ENCODE measurements around the gene ARID5B. TPM values are rescaled to one million over a fixed set of nuclear protein-coding genes. Genes with fewer than 3 reads are reported as not detected.

ARID5B gene
- total RNA-seq, 1 experiment from 2014 or later, result 0.04 TPM

DNA sequence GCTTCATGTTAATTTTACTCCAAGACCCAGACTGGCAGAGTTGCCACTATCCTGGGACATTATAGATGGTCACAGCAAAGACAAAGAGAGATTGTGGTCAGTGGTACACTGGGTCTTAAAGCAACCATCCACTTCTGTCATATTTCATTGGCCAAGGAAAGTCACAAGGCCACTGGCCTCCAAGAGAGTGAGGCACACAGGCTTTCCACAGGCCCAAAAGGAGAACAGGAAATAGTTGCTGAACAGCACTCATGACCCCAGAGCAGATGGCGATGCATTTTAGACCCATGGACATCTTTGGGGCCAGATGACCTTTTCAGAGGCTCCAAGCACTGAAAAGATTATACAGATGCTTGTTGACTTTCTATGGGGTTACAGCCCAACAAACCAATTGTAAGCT is 97.4 kb downstream of the ARID5B start:
- no peak overlapping the region for H2BK5ac ChIP-seq (ENCODE audit: insufficient read length, low read length)
- no peak overlapping the region for H3K56ac ChIP-seq (ENCODE audit: insufficient read length, low read depth, low read length)
- no peak overlapping the region for H3K14ac ChIP-seq (ENCODE audit: insufficient read depth, low read length)
- H4K20me1 ChIP-seq (ENCODE audit: control insufficient read depth, insufficient read depth, insufficient read length), result no peaks in the 10 kb centered on the region
- H3K4me1 ChIP-seq (ENCODE audit: insufficient read depth, low read length), result no peaks in the 10 kb centered on the region; the same call in 1 of the 2 replicates
- Mint-ChIP-seq H3K27me3 (ENCODE audit: low read depth) (peaks cover 2% of the 10 kb centered on the region), H3K4me1 (peaks cover 7 to 11% of the 10 kb centered on the region in 2 experiments), H3K4me3 (no peak overlapping the region), H3K27ac (no peak overlapping the region), H3K36me3 (ENCODE audit: insufficient read depth in 1 of 3, low read depth in 3 of 3) (no peaks in the 10 kb centered on the region), H3K9me3 (no peaks in the 10 kb centered on the region)
- no peak overlapping the region for H2BK15ac ChIP-seq (ENCODE audit: low read depth, low read length)
- no peak overlapping the region for H2BK120ac ChIP-seq (ENCODE audit: low read depth, low read length, poor library complexity, severe bottlenecking)
- H3K4ac ChIP-seq (ENCODE audit: low read depth, low read length), result no peak overlapping the region
- H3K9me3 ChIP-seq (ENCODE audit: control insufficient read depth, low read depth, low read length), result no peaks in the 10 kb centered on the region
- no peak overlapping the region for H3K27ac ChIP-seq (ENCODE audit: insufficient read length, low read depth, low read length)
- H2BK20ac ChIP-seq (ENCODE audit: low read depth, low read length, poor library complexity, severe bottlenecking), result no peak overlapping the region
- WGBS (ENCODE audit: extremely low coverage, insufficient read length, low lambda C conversion rate), result no CpG with 5 or more reads among the region's 1 CpG
- H3T11ph ChIP-seq (ENCODE audit: low read length), result no peak overlapping the region
- H3K23me2 ChIP-seq (ENCODE audit: insufficient read length, low read depth, low read length, poor library complexity, severe bottlenecking), result no peaks in the 10 kb centered on the region
- no peaks in the 10 kb centered on the region for H3K79me1 ChIP-seq (ENCODE audit: insufficient read depth, low read depth, low read length, poor library complexity, severe bottlenecking)
- no peak overlapping the region for H3K9ac ChIP-seq (ENCODE audit: extremely low read depth, insufficient read length, low read length)
- no peak overlapping the region for H4K8ac ChIP-seq (replicated peaks; ENCODE audit: insufficient read length, low read depth, low read length)
- no peaks in the 10 kb centered on the region for H3K79me2 ChIP-seq (ENCODE audit: insufficient read depth, low read length)
- H3K4me2 ChIP-seq (ENCODE audit: insufficient read depth, insufficient read length, low read length), result no peak overlapping the region
- H2AFZ ChIP-seq (ENCODE audit: low read length), result no peak overlapping the region
- no peak for DNase-seq
- no peak overlapping the region for H4K5ac ChIP-seq (ENCODE audit: insufficient read length, low read depth, low read length)
- no peak overlapping the region for H3K18ac ChIP-seq (ENCODE audit: insufficient read length, low read depth, low read length)
- no peak overlapping the region for H4K91ac ChIP-seq (ENCODE audit: insufficient read length, low read depth, low read length)
- no peak overlapping the region for H2BK12ac ChIP-seq (ENCODE audit: insufficient read length, low read depth, low read length)
- TF ChIP-seq, protein P1, sequence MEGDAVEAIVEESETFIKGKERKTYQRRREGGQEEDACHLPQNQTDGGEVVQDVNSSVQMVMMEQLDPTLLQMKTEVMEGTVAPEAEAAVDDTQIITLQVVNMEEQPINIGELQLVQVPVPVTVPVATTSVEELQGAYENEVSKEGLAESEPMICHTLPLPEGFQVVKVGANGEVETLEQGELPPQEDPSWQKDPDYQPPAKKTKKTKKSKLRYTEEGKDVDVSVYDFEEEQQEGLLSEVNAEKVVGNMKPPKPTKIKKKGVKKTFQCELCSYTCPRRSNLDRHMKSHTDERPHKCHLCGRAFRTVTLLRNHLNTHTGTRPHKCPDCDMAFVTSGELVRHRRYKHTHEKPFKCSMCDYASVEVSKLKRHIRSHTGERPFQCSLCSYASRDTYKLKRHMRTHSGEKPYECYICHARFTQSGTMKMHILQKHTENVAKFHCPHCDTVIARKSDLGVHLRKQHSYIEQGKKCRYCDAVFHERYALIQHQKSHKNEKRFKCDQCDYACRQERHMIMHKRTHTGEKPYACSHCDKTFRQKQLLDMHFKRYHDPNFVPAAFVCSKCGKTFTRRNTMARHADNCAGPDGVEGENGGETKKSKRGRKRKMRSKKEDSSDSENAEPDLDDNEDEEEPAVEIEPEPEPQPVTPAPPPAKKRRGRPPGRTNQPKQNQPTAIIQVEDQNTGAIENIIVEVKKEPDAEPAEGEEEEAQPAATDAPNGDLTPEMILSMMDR (conservative IDR thresholded peaks at IDR 0.05), result no peak
- H2AK5ac ChIP-seq (ENCODE audit: insufficient read length, low read length), result no peak overlapping the region
- no peak overlapping the region for H3K23ac ChIP-seq (ENCODE audit: insufficient read length, low read depth, low read length)
- no peaks in the 10 kb centered on the region for H3K27me3 ChIP-seq (ENCODE audit: insufficient read depth, low read length)
